DMS 273 treated with DMSO at 0.1 percent for 48 hours (cell line): ENCODE measurements around the gene CTCF.

ENCODE experiments used
- DNase-seq: peaks from one replicate; lab custom pipeline; 2025; lab: John Stamatoyannopoulos, UW

The CTCF gene

DNA sequence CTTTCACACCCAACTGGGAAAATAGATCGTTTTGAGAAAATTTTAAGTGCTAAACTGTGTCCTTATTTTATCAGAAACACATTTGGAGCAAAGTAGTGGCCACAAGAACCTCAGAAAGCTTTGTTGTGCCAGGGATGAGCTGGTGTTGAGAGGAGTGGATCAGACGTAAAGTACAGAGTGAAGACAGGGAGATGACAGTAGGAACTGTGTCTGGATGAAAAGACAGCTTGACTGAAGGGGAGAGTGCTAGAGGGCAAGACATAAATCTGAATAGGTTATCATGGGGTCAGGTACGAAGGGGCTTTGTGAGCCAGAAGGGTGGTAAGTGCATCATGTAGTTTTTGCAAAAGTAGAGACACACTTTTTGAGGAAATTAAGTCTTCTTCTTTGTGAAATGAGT is 43.3 kb downstream of the CTCF start:
- DNase-seq: no peak

- no peak for DNase-seq
Measured at GRCh38 chr16:67606632-67607031, 44.3 kb downstream of the CTCF start.

GRCh38 chr16:67608364-67608763 is 46.0 kb downstream of the CTCF start:
- no peak for DNase-seq

GRCh38 chr16:67613808-67614207 is 51.5 kb downstream of the CTCF start:
- no peak for DNase-seq

- DNase-seq: no peak
Measured at GRCh38 chr16:67628216-67628615, 65.9 kb downstream of the CTCF start.

- no peak for DNase-seq
Measured at GRCh38 chr16:67632415-67633172, 70.3 kb downstream of the CTCF start.

DNA sequence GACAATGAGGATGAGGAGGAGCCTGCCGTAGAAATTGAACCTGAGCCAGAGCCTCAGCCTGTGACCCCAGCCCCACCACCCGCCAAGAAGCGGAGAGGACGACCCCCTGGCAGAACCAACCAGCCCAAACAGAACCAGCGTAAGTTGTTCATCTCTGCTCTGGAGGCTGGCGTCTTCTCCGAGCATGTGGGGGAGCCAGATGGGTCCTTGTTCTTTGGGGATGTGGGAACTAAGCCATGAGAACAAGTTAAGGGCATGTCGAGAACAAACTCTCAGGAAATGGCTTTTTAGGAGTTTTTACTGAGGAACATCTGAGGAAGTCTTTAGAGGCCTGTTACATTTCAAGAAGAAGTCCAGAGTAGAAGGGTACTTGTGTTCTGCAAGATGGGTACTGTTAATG is 74.4 kb downstream of the CTCF start:
- no peak for DNase-seq

- DNase-seq: no peak
Measured at GRCh38 chr16:67637625-67638024, 75.3 kb downstream of the CTCF start.

- DNase-seq: no peak
Measured at GRCh38 chr16:67641779-67642708, 79.7 kb downstream of the CTCF start.

DNA sequence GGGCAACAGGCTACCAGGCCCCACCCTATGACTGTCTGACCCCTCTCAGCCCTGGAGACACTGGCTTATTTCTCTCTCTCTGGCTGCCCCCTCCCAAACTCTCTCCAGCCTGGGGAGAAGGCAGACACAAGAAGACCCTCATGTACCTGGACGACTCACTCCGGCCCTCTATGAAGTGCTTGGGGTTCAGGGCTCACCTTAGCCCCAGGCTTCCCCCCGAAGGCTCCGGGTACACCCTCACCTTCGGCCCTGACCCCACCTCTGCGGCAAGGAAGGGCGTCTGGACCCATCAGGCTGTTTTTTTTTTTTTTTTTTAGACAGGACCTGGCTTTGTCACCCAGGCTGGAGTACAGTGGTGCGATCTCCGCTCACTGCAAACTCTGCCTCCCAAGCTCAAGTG is 81.7 kb downstream of the CTCF start:
- no peak for DNase-seq

DNA sequence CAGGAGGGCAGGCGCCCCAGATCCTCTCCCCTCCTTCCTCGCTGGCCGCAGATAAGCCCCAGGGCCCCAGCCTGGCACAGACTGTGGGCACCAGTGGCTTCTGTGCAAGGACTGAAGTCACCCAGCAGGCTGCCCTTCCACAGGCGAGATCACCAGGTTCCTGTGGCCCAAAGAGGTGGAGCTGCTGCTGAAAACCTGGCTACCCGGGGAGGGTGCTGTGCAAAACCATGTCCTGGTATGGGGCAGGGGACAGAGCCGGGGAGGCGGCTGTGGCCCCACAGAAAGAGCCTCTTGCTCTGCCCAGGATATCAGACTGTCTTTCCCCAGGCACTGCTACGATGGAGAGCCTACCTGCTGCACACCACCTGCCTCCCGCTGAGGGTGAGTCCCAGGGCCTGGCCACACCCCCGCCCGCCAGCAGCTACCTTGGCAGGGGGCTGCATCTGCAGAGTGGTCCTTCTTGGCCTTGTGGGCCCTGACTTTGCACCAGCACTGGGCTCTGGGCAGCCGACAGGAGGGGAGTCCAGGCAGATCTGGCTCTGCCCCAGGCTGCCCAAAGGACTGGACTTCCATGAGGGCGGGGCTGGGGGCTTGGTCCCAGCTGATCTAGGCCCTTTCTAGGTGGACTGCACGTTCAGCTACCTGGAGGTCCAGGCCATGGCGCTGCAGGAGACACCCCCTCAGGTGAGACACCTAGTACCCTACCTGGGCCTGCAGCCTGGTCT is 83.2 kb downstream of the CTCF start:
- no peak for DNase-seq

GRCh38 chr16:67647111-67647651 is 84.9 kb downstream of the CTCF start:
- DNase-seq: no peak

- no peak for DNase-seq
Measured at GRCh38 chr16:67647681-67648080, 85.4 kb downstream of the CTCF start.

DNA sequence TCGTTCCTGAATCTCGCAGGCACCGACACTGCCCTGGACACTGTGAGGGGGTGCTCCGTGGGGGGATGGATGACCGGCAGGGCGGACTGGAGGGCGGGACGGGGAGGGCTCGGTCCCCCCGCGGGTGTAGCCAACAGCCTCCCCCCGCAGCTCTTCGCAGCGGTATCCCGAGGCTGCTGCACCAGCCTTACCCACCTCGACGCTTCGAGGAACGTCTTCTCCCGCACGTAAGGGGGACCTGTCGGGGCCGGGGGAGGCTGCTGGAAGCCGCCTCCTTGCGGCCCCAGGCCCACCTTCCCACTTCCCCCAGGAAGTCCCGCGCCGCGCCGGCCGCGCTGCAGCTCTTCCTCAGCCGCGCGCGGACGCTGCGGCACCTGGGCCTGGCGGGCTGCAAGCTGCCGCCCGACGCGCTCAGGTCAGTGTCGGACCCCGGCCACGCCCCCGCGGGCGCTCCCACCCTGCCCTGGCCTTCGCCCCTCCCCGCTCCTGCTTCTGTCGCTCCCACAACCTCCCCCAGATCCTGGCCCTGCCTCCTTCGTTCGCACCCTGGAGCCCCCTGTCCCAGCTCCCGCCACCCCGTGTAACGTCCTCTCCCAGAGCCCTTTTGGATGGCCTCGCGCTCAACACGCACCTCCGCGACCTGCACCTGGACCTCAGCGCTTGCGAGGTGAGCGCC is 85.9 kb downstream of the CTCF start:
- DNase-seq: no peak

- no peak for DNase-seq
Measured at GRCh38 chr16:67648764-67649407, 86.6 kb downstream of the CTCF start.

DNA sequence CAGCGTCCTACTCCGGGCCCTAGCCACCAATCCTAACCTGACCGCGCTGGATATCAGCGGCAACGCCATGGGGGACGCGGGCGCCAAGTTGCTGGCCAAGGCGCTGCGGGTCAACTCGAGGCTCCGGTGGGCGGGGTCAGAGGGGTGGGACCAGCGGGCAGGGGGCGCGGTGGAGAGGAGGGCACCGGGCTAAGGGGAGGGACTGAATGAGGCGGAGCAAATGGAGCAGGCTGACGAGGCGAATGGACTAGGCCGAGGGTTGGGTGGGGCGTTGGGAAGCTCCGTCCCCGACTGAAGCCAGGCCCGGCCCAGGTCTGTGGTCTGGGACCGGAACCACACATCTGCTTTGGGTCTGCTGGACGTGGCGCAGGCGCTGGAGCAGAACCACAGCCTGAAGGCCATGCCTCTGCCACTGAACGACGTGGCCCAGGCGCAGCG is 87.2 kb downstream of the CTCF start:
- no peak for DNase-seq

DNA sequence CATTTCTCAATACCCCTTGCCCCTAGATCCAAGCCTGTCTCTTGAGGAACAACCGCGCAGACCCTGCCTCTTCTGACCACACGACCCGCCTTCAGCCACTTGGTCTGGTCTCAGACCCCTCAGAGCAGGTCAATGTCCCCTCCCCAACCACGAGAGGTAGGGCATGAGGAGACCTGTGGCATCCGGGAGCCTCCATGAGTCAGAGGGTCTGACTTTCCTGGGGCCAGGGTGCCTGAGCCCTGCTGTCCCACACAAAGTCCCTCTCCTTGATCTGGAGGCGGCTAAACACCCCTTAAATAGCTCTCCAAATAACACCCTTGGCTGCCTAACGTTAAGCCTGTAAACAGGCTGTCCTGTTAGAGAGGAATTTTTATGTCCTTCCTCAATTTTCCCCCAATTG is 87.7 kb downstream of the CTCF start:
- no peak for DNase-seq

GRCh38 chr16:67651039-67651438 is 88.7 kb downstream of the CTCF start:
- DNase-seq: no peak

- DNase-seq: no peak
Measured at GRCh38 chr16:67651847-67652246, 89.5 kb downstream of the CTCF start.

DNA sequence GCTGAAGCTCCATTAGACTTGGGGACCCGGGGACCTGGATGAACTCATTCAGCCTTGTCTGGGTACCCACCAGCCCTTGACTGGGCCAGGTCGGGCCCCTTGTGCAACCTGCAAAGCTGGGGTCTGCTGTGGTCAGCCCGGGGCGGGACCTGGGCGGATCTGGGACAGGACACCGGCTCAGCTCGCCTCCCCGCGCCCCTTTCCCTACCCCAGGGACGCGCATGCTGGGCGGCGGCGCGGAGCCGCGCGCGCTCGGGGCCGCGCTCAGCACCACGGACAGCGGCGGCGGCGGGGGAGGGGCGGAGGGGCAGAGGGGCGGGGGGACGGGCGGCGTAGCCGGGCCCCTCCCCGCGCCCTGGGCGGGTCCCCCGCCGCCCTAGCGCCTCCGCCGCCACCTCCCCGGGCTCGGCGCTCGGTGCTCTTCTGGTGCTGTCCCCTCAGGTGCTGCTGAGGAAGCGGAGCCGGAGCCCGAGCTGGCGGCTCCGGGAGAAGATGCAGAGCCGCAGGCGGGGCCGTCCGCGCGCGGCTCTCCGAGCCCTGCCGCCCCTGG is 90.3 kb downstream of the CTCF start:
- no peak for DNase-seq
